ENCODE results near the gene BTBD16.
A peak's percentile ranks its signal among the peaks of the same experiment; 100 is the strongest.

Gene BTBD16

DNA sequence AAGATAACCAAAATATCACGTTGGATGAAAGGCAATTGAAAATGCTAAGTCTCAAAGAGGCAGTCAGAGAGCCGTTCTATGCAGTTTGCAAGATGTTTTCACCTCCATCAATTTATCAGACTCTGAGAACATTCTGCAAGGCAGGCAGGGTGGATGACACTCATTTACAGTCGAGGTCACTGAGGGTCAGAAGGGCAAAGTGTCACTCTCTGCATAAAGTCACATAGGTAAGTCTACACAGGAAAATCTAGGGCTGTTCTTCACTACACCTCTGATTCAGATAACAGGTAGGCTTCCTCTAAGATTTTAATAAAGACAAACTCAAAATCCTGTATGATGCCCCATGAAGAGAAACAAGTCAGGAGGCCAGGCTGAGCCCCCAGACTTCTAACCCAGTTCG is 102.0 kb downstream of the BTBD16 start:
- H3K4me3 ChIP-seq (ENCODE audit: low read length in 2 of 2), result no peak overlapping the region
- WGBS, 2 donors (ENCODE audit: extremely low coverage in 2 of 2, insufficient read length in 2 of 2, insufficient replicate concordance in 1 of 2), result no CpG with 5 or more reads among the region's 4 CpGs
- H3K18ac ChIP-seq (ENCODE audit: low read length), result no peak overlapping the region
- no peak overlapping the region for H3K14ac ChIP-seq (ENCODE audit: low read length)
- no peaks in the 10 kb centered on the region for H3K79me1 ChIP-seq (ENCODE audit: low read depth, low read length)
- H4K91ac ChIP-seq (ENCODE audit: low read depth, low read length, poor library complexity), result no peak overlapping the region
- H3K4ac ChIP-seq (ENCODE audit: low read length), result no peak overlapping the region
- H3K23ac ChIP-seq (ENCODE audit: low read depth, low read length, poor library complexity), result no peak overlapping the region
- H2BK5ac ChIP-seq (ENCODE audit: low read length), result no peak overlapping the region
- H3K4me2 ChIP-seq (ENCODE audit: insufficient read depth, low read length, poor library complexity, severe bottlenecking), result no peak overlapping the region
- H3K4me1 ChIP-seq (ENCODE audit: control insufficient read depth in 2 of 2, insufficient read depth in 1 of 2, low read depth in 1 of 2, low read length in 2 of 2), result peaks cover 6 to 21% of the 10 kb centered on the region in 2 donors
- no peak overlapping the region for H3K9ac ChIP-seq (ENCODE audit: low read depth, low read length, poor library complexity)
- no peak overlapping the region for H2BK15ac ChIP-seq (ENCODE audit: low read length)
- no peaks in the 10 kb centered on the region for H3K9me3 ChIP-seq (replicated peaks in 1 of 2; ENCODE audit: control insufficient read depth in 2 of 2, insufficient read depth in 1 of 2, low read depth in 1 of 2, low read length in 2 of 2)
- H3K27me3 ChIP-seq (ENCODE audit: control insufficient read depth in 3 of 3, insufficient read depth in 3 of 3, low read depth in 1 of 3, low read length in 3 of 3), result no peaks in the 10 kb centered on the region
- H4K8ac ChIP-seq (ENCODE audit: low read depth, low read length), result no peak overlapping the region
- no peak overlapping the region for H3K27ac ChIP-seq (replicated peaks; ENCODE audit: low read length)
- no peak overlapping the region for H2BK120ac ChIP-seq (ENCODE audit: low read depth, low read length)
- H3K36me3 ChIP-seq (replicated peaks in 1 of 2; ENCODE audit: control insufficient read depth in 2 of 2, insufficient read depth in 2 of 2, low read length in 2 of 2), result no peaks in the 10 kb centered on the region
- no peak overlapping the region for H2BK12ac ChIP-seq (ENCODE audit: low read length)
- H2AK5ac ChIP-seq (ENCODE audit: low read depth, low read length), result no peak overlapping the region
- no peak for DNase-seq (ENCODE audit: low spot score)
- no peak overlapping the region for H2AFZ ChIP-seq (ENCODE audit: low read length)

DNA sequence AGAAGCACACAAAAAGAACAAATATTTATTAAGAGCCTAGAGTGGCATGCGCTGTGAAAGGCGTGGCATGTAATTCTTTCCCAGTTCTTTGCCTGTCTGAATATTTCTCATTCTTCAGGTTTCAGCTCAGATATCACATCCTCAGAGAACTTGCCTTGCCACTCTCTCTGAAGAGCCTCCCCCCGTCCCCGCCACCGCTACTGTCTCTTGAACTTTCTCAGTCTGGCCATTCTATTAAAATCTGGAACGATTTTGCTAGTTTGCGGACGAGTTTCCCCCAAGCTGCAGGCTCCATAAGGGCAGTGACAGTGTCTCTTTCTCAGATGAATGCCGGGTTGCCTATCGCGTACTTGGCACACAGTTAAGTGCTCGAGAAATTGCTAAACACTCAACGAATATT is 102.6 kb downstream of the BTBD16 start:
- Histone ChIP-seq H3K23ac (ENCODE audit: low read depth, low read length, poor library complexity) (no peak overlapping the region), H3K18ac (ENCODE audit: low read length) (no peak overlapping the region), H2BK120ac (ENCODE audit: low read depth, low read length) (no peak overlapping the region), H2AFZ (ENCODE audit: low read length) (peak overlapping the region; percentile 96), H4K91ac (ENCODE audit: low read depth, low read length, poor library complexity) (no peak overlapping the region), H2AK5ac (ENCODE audit: low read depth, low read length) (no peak overlapping the region), H3K9ac (ENCODE audit: low read depth, low read length, poor library complexity) (no peak overlapping the region), H3K9me3 (replicated peaks in 1 of 2; ENCODE audit: control insufficient read depth in 2 of 2, insufficient read depth in 1 of 2, low read depth in 1 of 2, low read length in 2 of 2) (no peaks in the 10 kb centered on the region), H3K4ac (ENCODE audit: low read length) (no peak overlapping the region), H3K79me1 (ENCODE audit: low read depth, low read length) (no peaks in the 10 kb centered on the region), H3K27ac (replicated peaks; ENCODE audit: low read length) (no peak overlapping the region), H2BK5ac (ENCODE audit: low read length) (no peak overlapping the region), H3K4me3 (ENCODE audit: low read length in 2 of 2) (peak overlapping the region; percentile 70 to 76), H3K4me1 (ENCODE audit: control insufficient read depth in 2 of 2, insufficient read depth in 1 of 2, low read depth in 1 of 2, low read length in 2 of 2) (peaks cover 3 to 16% of the 10 kb centered on the region in 2 donors), H3K14ac (ENCODE audit: low read length) (no peak overlapping the region), H2BK15ac (ENCODE audit: low read length) (no peak overlapping the region), H4K8ac (ENCODE audit: low read depth, low read length) (no peak overlapping the region), H3K27me3 (ENCODE audit: control insufficient read depth in 3 of 3, insufficient read depth in 3 of 3, low read depth in 1 of 3, low read length in 3 of 3) (no peaks in the 10 kb centered on the region), H3K36me3 (replicated peaks in 1 of 2; ENCODE audit: control insufficient read depth in 2 of 2, insufficient read depth in 2 of 2, low read length in 2 of 2) (no peaks in the 10 kb centered on the region), H2BK12ac (ENCODE audit: low read length) (no peak overlapping the region), H3K4me2 (ENCODE audit: insufficient read depth, low read length, poor library complexity, severe bottlenecking) (peak overlapping the region; percentile 92)
- WGBS, 2 donors (ENCODE audit: extremely low coverage in 2 of 2, insufficient read length in 2 of 2, insufficient replicate concordance in 1 of 2), result no CpG with 5 or more reads among the region's 13 CpGs
- no peak for DNase-seq (ENCODE audit: low spot score)

DNA sequence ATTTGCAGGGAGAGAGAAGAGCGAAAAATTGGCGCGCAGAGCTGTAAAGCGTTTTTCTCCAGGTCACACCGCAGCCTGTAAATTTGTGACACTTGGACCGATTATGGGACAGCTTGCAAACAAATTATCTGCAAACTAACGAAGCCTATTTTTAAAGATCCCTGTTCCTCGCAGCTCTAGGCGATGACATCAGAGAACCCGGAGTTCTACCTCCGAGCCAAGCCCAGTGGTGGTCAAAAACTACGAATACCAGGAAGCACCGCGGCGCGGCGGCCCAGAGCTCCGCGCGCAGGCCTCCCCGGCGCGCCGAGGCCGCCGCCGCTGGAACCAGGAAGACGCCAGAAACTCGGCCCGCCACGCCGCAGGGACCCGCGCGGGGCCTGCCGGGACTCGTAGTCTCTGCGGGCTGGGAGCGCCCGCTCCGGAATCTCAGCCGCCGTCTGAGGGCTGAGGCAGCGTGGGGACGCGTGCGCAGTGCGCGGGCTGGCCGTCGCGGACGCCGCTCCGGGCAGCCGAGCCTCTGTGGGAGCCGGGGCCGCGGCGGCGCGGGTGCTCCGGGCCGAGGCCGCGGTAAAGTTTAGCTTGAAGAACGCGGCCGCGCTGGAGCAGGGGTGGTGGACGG is 103.3 kb downstream of the BTBD16 start, which contains the start of gene PLEKHA1:
Gene PLEKHA1, plus strand, starts transcription at position 472 of the 622 bp plus-strand sequence. CDS start 18,493 bp downstream, outside the sequence.
- peak within 1 kb of the TSS; percentile 96 for H2AFZ ChIP-seq (ENCODE audit: low read length)
- H3K4me1 ChIP-seq (ENCODE audit: control insufficient read depth in 2 of 2, insufficient read depth in 1 of 2, low read depth in 1 of 2, low read length in 2 of 2), result peaks cover 0 to 13% of the 10 kb centered on the region in 2 donors
- peak within 1 kb of the TSS; percentile 96 for H3K18ac ChIP-seq (ENCODE audit: low read length)
- no peaks in the 10 kb centered on the region for H3K27me3 ChIP-seq (ENCODE audit: control insufficient read depth in 3 of 3, insufficient read depth in 3 of 3, low read depth in 1 of 3, low read length in 3 of 3)
- no peak within 1 kb of the TSS for H2AK5ac ChIP-seq (ENCODE audit: low read depth, low read length)
- peak within 1 kb of the TSS; percentile 51 for H3K27ac ChIP-seq (replicated peaks; ENCODE audit: low read length)
- peaks cover 0 to under 1% of the 10 kb centered on the region in 2 donors for H3K9me3 ChIP-seq (replicated peaks in 1 of 2; ENCODE audit: control insufficient read depth in 2 of 2, insufficient read depth in 1 of 2, low read depth in 1 of 2, low read length in 2 of 2)
- peak within 1 kb of the TSS; percentile 77 for H2BK120ac ChIP-seq (ENCODE audit: low read depth, low read length)
- no peak within 1 kb of the TSS for H2BK12ac ChIP-seq (ENCODE audit: low read length)
- no peaks in the 10 kb centered on the region for H3K79me1 ChIP-seq (ENCODE audit: low read depth, low read length)
- peak within 1 kb of the TSS; percentile 94 for H3K9ac ChIP-seq (ENCODE audit: low read depth, low read length, poor library complexity)
- H2BK5ac ChIP-seq (ENCODE audit: low read length), result no peak within 1 kb of the TSS
- H3K14ac ChIP-seq (ENCODE audit: low read length), result no peak within 1 kb of the TSS
- no CpG with 5 or more reads among the region's 71 CpGs for WGBS, 2 donors (ENCODE audit: extremely low coverage in 2 of 2, insufficient read length in 2 of 2, insufficient replicate concordance in 1 of 2)
- no peak within 1 kb of the TSS for H4K91ac ChIP-seq (ENCODE audit: low read depth, low read length, poor library complexity)
- peak within 1 kb of the TSS; percentile 92 for H3K4me2 ChIP-seq (ENCODE audit: insufficient read depth, low read length, poor library complexity, severe bottlenecking)
- no peaks in the 10 kb centered on the region for H3K36me3 ChIP-seq (replicated peaks in 1 of 2; ENCODE audit: control insufficient read depth in 2 of 2, insufficient read depth in 2 of 2, low read length in 2 of 2)
- peak; percentile 91 for DNase-seq (ENCODE audit: low spot score)
- no peak within 1 kb of the TSS for H4K8ac ChIP-seq (ENCODE audit: low read depth, low read length)
- peak within 1 kb of the TSS; percentile 83 for H3K23ac ChIP-seq (ENCODE audit: low read depth, low read length, poor library complexity)
- H3K4ac ChIP-seq (ENCODE audit: low read length), result no peak within 1 kb of the TSS
- peak within 1 kb of the TSS; percentile 74 for H2BK15ac ChIP-seq (ENCODE audit: low read length)
- H3K4me3 ChIP-seq (ENCODE audit: low read length in 2 of 2), result peak within 1 kb of the TSS; percentile 76 to 93

- Histone ChIP-seq H3K79me1 (ENCODE audit: low read depth, low read length) (no peaks in the 10 kb centered on the region), H3K36me3 (replicated peaks in 1 of 2; ENCODE audit: control insufficient read depth in 2 of 2, insufficient read depth in 2 of 2, low read length in 2 of 2) (no peaks in the 10 kb centered on the region), H2BK120ac (ENCODE audit: low read depth, low read length) (peak overlapping the region; percentile 77), H3K23ac (ENCODE audit: low read depth, low read length, poor library complexity) (peak overlapping the region; percentile 83), H2AK5ac (ENCODE audit: low read depth, low read length) (no peak overlapping the region), H3K9me3 (replicated peaks in 1 of 2; ENCODE audit: control insufficient read depth in 2 of 2, insufficient read depth in 1 of 2, low read depth in 1 of 2, low read length in 2 of 2) (peaks cover 0 to 3% of the 10 kb centered on the region in 2 donors), H3K9ac (ENCODE audit: low read depth, low read length, poor library complexity) (peak overlapping the region; percentile 94), H3K27me3 (ENCODE audit: control insufficient read depth in 3 of 3, insufficient read depth in 3 of 3, low read depth in 1 of 3, low read length in 3 of 3) (no peaks in the 10 kb centered on the region), H3K18ac (ENCODE audit: low read length) (peak overlapping the region; percentile 96), H4K91ac (ENCODE audit: low read depth, low read length, poor library complexity) (no peak overlapping the region), H2AFZ (ENCODE audit: low read length) (peak overlapping the region; percentile 96), H3K4me1 (ENCODE audit: control insufficient read depth in 2 of 2, insufficient read depth in 1 of 2, low read depth in 1 of 2, low read length in 2 of 2) (peaks cover 0 to 13% of the 10 kb centered on the region in 2 donors), H2BK15ac (ENCODE audit: low read length) (peak overlapping the region; percentile 74), H2BK12ac (ENCODE audit: low read length) (no peak overlapping the region), H3K27ac (replicated peaks; ENCODE audit: low read length) (peak overlapping the region; percentile 51), H3K4me3 (ENCODE audit: low read length in 2 of 2) (peak overlapping the region; percentile 76 to 93), H3K14ac (ENCODE audit: low read length) (no peak overlapping the region), H2BK5ac (ENCODE audit: low read length) (no peak overlapping the region), H4K8ac (ENCODE audit: low read depth, low read length) (no peak overlapping the region), H3K4ac (ENCODE audit: low read length) (no peak overlapping the region), H3K4me2 (ENCODE audit: insufficient read depth, low read length, poor library complexity, severe bottlenecking) (peak overlapping the region; percentile 81)
- peak; percentile 50 for DNase-seq (ENCODE audit: low spot score)
- WGBS, 2 donors (ENCODE audit: extremely low coverage in 2 of 2, insufficient read length in 2 of 2, insufficient replicate concordance in 1 of 2), result no CpG with 5 or more reads among the region's 89 CpGs
These were observed 104.0 kb downstream of the BTBD16 start for GRCh38 chr10:122374859-122375678.

All from neuronal stem cell (in vitro differentiated cells).